Urinary bladder (tissue), 4 donors: Measurements from ENCODE around the gene SNX9. TPM values are rescaled to one million over a fixed set of nuclear protein-coding genes. Genes with fewer than 3 reads are reported as not detected.
"Not testable (repeated sequence)": the region's sequence is repeated elsewhere in the genome, so short reads cannot be mapped to it uniquely, and the experiment has no call there.

Source experiments
- DNase-seq: peaks from one replicate; pipeline ENCODE4 v3.0.0-alpha.2; 2015; ENCODE audit errors: extremely low spot score
- H3K27ac ChIP-seq: one replicate; pipeline ENCODE4 v1.5.1; 2013; ENCODE audit warnings: low read depth, mild to moderate bottlenecking, moderate library complexity
- H3K36me3 ChIP-seq: one replicate; pipeline ENCODE4 v1.6.1; 2013; ENCODE audit warnings: mild to moderate bottlenecking, moderate library complexity; ENCODE audit not compliant: insufficient read depth
- H3K4me1 ChIP-seq: one replicate; pipeline ENCODE4 v1.6.1; 2013; ENCODE audit warnings: mild to moderate bottlenecking, moderate library complexity; ENCODE audit not compliant: insufficient read depth
- H3K4me3 ChIP-seq: one replicate; pipeline ENCODE4 v1.5.1; 2013; ENCODE audit warnings: low read depth, low read length
- WGBS: extraction: QIAGEN DNeasy Blood & Tissue Kit; methylation state at CpG from one replicate; pipeline ENCODE4 v1.1.7; 2013; 5-methylcytosine and 5-hydroxymethylcytosine counted together
- polyA plus RNA-seq: library from polyadenylated mRNA; stranded (reverse); fragments of 200-250 nt; gene quantifications from one replicate; pipeline ENCODE4 v1.2.3, GENCODE V29; 2013
- total RNA-seq: library from RNA; depleted of rRNA; stranded (reverse); fragments of >200 nt; gene quantifications from one replicate; pipeline ENCODE4 v1.2.3, GENCODE V29; 2014
- donor health status: healthy with polysubstance abuse.
- donor health status: healthy.

Gene SNX9
- total and polyA plus RNA-seq, 2 donors, result 36.0 to 70.0 TPM

GRCh38 chr6:157831424-157832249 lies 8.6 kb downstream of the SNX9 start:
- no peak overlapping the region for H3K27ac ChIP-seq
- peaks cover 2% of the 10 kb centered on the region for H3K4me1 ChIP-seq
- WGBS, result 74% methylated on average over 3 of the region's 3 CpGs
- no peak overlapping the region for H3K4me3 ChIP-seq
- no peak for DNase-seq
- H3K36me3 ChIP-seq, result no peaks in the 10 kb centered on the region

GRCh38 chr6:157832250-157832967 lies 9.4 kb downstream of the SNX9 start:
- no peaks in the 10 kb centered on the region for H3K36me3 ChIP-seq
- no peak overlapping the region for H3K27ac ChIP-seq
- peaks cover 2% of the 10 kb centered on the region for H3K4me1 ChIP-seq
- no peak for DNase-seq
- no peak overlapping the region for H3K4me3 ChIP-seq
- 77% methylated on average over 3 of the region's 3 CpGs for WGBS

GRCh38 chr6:157834549-157834948 lies 11.5 kb downstream of the SNX9 start:
- no peak overlapping the region for H3K4me3 ChIP-seq
- 93% methylated on average over 6 of the region's 6 CpGs for WGBS
- no peak for DNase-seq
- no peak overlapping the region for H3K27ac ChIP-seq
- no peaks in the 10 kb centered on the region for H3K36me3 ChIP-seq
- peaks cover 2% of the 10 kb centered on the region for H3K4me1 ChIP-seq

GRCh38 chr6:157838718-157839430 lies 15.8 kb downstream of the SNX9 start:
- Histone ChIP-seq H3K27ac (no peak overlapping the region), H3K4me1 (no peaks in the 10 kb centered on the region), H3K4me3 (no peak overlapping the region), H3K36me3 (no peaks in the 10 kb centered on the region)
- DNase-seq, result no peak
- 88% methylated on average over 5 of the region's 5 CpGs for WGBS

GRCh38 chr6:157839606-157840005 lies 16.6 kb downstream of the SNX9 start:
- no peaks in the 10 kb centered on the region for H3K4me1 ChIP-seq
- WGBS, result 94% methylated on average over 5 of the region's 5 CpGs

GRCh38 chr6:157840261-157840660 lies 17.2 kb downstream of the SNX9 start:
- Histone ChIP-seq H3K4me3 (no peak overlapping the region), H3K4me1 (no peaks in the 10 kb centered on the region), H3K27ac (no peak overlapping the region), H3K36me3 (no peaks in the 10 kb centered on the region)
- DNase-seq, result no peak
- 53% methylated on average over 2 of the region's 2 CpGs for WGBS

More at GRCh38 chr6:157839606-157840005, 16.6 kb downstream of the SNX9 start:
- no peak for DNase-seq
- no peak overlapping the region for H3K4me3 ChIP-seq
- no peaks in the 10 kb centered on the region for H3K36me3 ChIP-seq
- no peak overlapping the region for H3K27ac ChIP-seq

- no peak for DNase-seq
These were observed 17.7 kb downstream of the SNX9 start for GRCh38 chr6:157840776-157841175.

GRCh38 chr6:157841211-157841840 lies 18.3 kb downstream of the SNX9 start:
- 63% methylated on average over 2 of the region's 2 CpGs for WGBS
- Histone ChIP-seq H3K27ac (no peak overlapping the region), H3K36me3 (no peaks in the 10 kb centered on the region), H3K4me3 (no peak overlapping the region), H3K4me1 (peaks cover 2% of the 10 kb centered on the region)
- DNase-seq, result no peak

More at GRCh38 chr6:157840776-157841175, 17.7 kb downstream of the SNX9 start:
- Histone ChIP-seq H3K4me1 (no peaks in the 10 kb centered on the region), H3K36me3 (no peaks in the 10 kb centered on the region), H3K4me3 (no peak overlapping the region), H3K27ac (no peak overlapping the region)
- 55% methylated on average over 6 of the region's 6 CpGs for WGBS

- WGBS, result 95% methylated on average over 4 of the region's 4 CpGs
- no peak for DNase-seq
- H3K36me3 ChIP-seq, result no peaks in the 10 kb centered on the region
- H3K4me3 ChIP-seq, result no peak overlapping the region
- H3K4me1 ChIP-seq, result peaks cover 2% of the 10 kb centered on the region
- H3K27ac ChIP-seq, result no peak overlapping the region
These were observed 19.2 kb downstream of the SNX9 start for GRCh38 chr6:157842212-157842611.

- not testable (repeated sequence) for DNase-seq
These were observed 21.1 kb downstream of the SNX9 start for GRCh38 chr6:157844196-157844595.

GRCh38 chr6:157845493-157846259 lies 22.6 kb downstream of the SNX9 start:
- no peak overlapping the region for H3K4me3 ChIP-seq
- peaks cover 2% of the 10 kb centered on the region for H3K4me1 ChIP-seq
- no peak overlapping the region for H3K27ac ChIP-seq
- 82% methylated on average over 6 of the region's 6 CpGs for WGBS
- no peaks in the 10 kb centered on the region for H3K36me3 ChIP-seq
- DNase-seq, result no peak

More at GRCh38 chr6:157844196-157844595, 21.1 kb downstream of the SNX9 start:
- not testable (repeated sequence) for H3K4me3 ChIP-seq, H3K4me1 ChIP-seq, H3K36me3 ChIP-seq, H3K27ac ChIP-seq
- 94% methylated on average over 3 of the region's 3 CpGs for WGBS

- 92% methylated on average over 2 of the region's 2 CpGs for WGBS
- no peak for DNase-seq
- Histone ChIP-seq H3K4me3 (no peak overlapping the region), H3K36me3 (no peaks in the 10 kb centered on the region), H3K27ac (no peak overlapping the region), H3K4me1 (peaks cover 2% of the 10 kb centered on the region)
These were observed 24.8 kb downstream of the SNX9 start for GRCh38 chr6:157847846-157848245.

GRCh38 chr6:157848693-157849092 lies 25.6 kb downstream of the SNX9 start:
- 67% methylated on average over 8 of the region's 8 CpGs for whole genome bisulfite sequencing
- no peak overlapping the region for H3K4me3 ChIP-seq
- H3K4me1 ChIP-seq, result peaks cover 2% of the 10 kb centered on the region
- no peak overlapping the region for H3K27ac ChIP-seq
- H3K36me3 ChIP-seq, result no peaks in the 10 kb centered on the region
- no peak for DNase-seq
